OCI-M2 (cell line): Measurements from ENCODE around the gene SLC4A8.
A peak's percentile ranks its signal among the peaks of the same experiment; 100 is the strongest.

ENCODE experiments used
- DNase-seq: peaks from one replicate; lab custom pipeline; 2025; ENCODE audit not compliant: unreplicated experiment; lab: John Stamatoyannopoulos, UW

SLC4A8 gene

DNA sequence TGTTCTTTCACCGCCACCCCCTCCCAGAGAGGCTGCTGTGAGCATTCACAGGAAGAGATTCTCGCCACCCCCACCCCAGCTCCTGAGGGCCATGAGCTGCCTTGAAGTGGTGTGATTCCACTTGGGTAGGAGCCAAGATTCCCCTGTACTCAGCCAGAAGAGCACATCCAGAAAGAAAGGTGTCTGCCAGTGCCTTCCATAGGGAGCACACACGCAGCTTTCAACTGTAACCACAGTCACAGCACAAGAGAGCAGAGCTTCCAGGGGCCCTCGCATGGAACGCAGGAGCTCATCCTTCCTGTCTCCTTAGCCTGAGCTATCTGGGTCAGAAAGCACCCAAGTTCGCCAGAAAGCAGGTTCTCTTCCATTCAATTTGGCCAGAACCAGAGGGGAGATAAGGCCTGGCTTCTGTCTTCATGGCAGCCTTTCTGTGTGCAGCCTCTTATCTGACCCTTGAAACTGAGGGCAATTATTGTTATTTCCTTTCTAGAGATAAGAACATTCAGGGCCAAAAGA, 99.8 kb downstream of the SLC4A8 start:
- peak; percentile 17 for DNase-seq

DNA sequence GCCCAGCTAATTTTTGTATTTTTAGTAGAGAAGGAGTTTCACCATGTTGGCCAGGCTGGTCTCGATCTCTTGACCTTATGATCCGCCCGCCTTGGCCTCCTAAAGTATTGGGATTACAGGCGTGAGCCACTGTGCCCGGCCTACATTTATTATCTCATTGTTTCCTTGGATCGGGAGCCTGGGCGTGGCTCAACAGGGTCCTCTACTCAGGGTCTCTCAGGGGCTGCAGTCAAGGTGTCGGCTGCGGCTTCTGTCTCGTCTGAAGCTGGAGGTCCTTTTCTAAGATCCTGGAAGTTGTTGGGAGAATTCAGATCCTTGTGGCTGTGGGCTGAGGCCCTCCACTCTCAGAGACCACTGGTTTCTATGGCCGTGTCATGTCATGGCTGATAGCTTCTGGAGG, 100.9 kb downstream of the SLC4A8 start:
- no peak for DNase-seq

DNA sequence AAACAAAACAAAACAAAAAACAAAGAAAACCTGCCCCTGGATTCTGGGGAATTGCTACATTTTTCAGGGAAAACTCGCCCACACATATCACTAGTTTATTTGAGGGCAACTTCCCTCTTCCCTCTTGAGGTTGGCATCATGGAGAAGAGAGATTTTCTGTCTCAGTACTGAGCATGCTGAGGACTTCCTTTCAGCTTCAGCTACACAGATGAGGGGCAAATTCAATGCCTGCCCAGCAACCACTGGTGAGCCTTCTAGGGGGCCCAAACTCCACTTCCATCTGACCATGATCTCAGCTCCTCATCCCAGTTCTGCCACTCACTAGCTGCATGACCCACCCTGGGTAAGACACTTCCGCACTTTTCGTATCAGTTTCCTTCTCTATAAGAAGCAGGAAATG, 103.3 kb downstream of the SLC4A8 start:
- DNase-seq: no peak

DNA sequence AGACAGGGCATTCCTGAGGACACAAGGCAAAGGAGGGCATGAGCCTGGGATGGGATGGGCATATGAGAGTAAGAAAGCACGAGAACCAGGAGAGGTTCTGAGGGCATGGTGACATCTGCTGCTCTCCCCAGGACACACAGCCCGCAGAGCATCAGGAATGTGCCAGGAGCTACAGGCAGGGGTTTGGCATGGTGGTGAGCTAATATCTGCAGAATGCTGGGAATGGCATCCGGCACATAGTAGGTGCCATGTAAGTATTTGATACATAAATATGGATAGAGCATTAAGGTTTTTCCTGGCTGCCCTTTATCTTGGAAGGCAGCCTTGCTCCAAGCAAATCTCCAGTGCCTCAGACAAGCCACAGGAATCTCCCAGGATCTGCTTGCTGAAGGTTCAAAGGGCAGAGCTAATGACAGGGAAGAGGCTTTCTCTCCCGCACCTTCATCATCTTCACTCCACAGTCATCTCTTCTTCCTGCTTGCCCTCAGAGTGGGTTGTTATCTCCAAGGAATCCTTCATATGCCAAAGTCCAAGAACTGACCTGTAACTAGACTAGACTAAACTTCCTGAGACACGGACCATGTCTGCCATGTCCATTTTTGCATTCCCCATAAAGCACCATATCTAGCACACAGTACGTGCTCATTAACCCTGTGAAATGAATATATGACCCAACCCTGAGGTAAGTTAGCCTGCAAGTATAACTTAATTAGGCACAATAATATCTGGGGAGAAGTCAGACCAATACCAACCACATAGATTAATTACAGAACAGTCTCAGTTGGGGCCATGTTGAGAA, 104.4 kb downstream of the SLC4A8 start:
- DNase-seq: no peak

DNA sequence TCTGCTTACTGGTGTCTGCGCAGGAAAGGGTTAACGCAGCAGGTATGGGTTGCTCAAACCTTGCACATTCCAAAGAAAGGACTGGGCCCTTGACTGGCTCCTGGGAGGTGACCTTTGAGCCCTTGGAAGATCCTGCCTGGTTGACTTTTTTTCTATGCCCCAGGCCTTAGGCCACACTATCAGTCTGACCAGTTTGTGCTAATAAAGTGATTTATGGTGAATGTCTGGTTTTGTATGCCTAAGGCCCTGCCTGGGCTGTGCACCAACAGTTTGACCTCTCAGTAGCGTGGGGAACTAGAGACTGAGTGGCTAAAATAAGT, 105.0 kb downstream of the SLC4A8 start:
- DNase-seq: no peak

DNA sequence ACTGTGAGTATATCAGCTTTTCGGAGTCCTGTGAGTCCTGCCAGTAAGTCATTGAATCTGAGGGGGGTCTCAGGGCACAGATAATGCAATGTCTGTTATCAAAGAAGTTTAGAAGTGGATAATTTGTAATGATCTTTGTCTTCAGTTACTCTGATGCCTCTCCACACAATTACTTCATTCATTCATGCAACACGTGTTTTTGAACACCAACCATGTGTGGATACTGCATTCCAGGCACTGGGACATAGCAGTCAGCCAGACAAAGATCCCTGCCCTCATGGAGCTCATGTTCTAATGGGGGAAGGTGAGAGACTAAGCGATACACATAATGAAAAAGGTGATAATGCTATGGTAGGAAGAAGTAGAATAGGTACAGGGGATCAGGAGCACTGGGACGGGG, 105.6 kb downstream of the SLC4A8 start:
- no peak for DNase-seq

DNA sequence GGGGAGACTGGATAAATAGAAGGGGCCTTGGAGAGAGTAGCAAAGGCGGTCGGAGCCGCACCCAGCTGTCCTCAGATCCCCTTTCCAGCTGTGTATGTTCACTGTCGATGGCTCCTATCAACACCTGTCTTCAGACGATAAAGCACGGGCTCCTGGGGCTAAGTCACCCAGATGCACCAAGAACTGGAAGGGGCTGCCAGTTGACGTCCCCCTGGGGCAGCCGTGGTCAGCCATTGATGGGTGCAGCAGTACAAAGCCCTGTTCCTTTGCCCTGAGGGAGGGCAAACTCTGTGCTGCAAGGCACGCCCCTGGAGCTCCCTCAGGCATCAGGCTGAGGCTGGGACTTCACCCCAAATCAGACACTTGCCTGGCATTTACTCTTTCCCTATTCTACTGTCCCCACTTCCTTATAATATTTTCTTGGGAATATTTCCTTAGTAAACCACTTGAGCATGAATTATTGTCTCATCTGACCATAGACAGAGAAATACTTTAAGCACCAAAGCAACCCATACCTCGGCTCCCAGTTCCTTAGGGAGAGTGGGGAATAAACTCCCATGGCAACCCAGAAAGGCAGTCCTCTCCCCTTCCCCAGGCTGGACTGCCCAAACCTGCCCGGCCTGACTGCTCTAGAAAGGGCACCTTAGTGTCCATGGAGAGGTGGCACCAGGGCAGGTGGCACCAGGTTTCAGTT, 106.8 kb downstream of the SLC4A8 start:
- DNase-seq: no peak

DNA sequence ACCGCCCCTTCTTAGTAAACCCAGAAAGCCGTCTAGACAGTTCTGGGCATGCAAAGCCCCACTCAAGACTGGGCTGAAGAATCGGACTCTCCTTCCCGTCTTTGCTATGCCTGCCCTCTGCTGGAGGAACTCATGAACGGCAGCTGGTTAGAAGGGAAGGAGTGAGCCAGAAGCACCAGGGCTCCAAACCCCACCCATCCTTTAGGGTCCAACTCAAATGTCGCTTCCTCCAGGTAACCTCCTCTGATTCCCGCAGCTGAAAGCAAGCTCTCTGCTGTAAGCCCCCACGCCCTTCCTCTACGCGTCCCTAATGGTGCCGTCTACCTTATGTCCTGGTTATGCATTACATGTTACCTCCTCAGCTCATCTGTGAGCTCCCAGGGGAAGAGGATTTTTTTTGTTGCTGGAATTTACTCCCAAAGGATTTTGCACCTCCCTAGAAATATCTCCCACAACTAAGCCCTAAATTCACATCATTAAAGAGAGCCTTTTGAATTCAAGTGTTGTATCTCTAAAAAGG, 107.4 kb downstream of the SLC4A8 start:
- DNase-seq: peak; percentile 7

DNA sequence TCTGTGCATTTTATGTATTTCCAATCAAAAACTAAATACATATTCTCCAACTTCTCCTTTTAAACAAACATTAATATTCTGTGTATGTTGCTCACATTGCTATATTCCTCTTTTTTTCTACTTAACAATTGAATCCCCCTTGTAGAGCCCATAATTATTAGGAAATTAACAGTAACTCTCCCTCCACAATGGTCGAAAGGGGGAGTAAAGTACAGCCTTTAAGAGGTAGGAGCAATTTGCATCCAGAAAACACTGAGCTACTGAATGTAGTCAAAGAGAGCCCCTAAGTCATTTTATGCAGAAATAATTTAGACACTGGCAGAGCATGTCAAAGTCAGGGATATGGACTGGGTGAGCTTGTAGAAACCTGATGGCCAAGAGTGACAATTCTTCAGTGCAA, 109.2 kb downstream of the SLC4A8 start:
- DNase-seq: no peak

DNA sequence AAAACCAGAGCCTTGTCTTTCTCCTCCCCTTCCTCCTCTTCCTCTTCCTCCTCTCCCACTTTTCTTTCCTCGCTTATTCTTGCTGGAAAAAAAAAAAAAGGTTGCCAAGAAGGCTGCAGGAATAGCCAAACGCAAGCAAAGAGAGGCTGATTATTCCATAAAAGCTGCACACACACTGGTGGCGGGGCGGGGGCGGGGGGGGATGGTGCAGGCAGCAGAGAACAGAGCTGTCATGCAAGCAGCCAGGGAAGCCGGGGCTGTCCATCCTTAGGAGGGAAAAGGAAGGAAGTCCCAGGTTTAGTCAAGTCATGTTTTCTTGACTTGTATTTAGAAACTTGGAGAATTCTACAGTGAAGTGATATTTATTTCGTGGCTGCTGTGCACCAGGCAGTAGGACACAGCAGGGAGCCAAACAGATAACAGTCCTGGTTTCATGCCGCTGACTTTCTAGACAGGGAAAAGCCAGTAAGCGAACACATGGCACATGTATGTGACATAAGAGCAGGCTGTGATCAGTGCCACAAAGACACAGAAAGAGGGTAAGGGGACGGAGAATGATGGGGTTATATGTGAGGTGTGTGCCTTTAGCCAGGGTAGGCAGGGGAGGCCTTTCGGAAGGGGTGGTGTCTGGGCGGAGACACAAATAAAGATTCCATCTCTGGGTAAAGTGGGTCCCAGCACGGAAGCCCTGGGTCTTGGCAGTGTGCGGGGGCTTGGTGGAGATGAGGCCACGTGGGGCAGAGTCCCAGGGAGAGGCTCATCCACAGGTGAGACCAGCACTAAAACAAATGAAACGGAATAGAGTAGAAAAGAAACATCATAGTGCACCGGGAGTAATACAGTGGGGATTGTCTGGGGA, 109.8 kb downstream of the SLC4A8 start:
- no peak for DNase-seq

DNA sequence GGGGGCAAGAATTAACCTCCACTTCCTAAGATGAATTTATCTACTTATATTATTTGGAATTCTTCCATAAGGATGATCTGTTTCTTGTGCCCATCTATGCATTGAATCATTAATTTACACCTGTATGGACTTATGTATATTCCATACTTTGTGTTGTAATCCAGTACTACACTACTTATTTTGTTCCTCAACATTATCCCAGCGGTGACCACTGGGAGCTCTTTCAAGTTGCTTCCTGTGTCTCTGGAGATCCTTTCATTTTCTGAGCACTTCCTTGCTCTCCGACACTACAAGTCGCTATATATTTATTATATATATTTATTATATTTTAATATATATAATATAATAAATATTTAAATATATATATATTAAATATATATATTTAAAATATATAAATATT, 111.5 kb downstream of the SLC4A8 start:
- no peak for DNase-seq

DNA sequence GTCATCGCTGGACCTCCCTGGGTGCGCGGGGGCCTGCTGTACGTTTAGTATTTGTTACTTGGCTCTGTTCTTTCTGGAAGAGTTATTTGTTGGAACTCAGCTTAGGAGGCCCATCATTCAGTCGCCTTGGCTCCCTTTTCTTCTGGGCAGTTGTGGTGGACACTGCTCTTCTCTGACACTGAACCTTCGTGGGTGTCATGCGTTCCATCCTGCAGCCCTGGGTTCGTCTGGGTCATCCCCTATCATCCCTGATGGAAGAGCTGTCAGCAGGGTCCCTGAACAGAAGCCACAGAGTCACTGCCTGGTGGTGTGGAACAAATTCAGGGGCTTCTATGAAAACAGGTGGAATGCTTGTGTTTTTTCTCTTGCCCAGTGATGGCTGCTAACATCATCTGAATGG, 113.5 kb downstream of the SLC4A8 start:
- DNase-seq: no peak

DNA sequence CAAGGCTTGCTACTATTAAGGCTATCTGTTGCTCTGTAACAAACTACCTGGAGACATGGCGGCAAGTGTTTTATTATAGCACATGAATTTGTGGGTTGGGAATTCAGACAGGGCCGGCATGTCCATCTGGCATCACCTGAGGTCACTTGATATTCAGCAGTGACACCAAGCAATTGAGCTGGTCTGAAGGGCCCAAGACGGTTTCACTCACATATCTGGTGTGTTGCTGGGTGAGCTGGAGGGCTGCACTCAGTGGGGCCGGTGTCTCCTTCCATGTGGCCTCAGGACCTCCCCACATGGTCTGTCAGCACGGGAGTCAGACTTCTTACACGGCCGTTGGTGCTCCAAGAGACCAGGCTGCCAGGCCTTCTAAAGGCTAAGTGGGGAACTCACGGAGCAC, 114.0 kb downstream of the SLC4A8 start:
- DNase-seq: no peak

DNA sequence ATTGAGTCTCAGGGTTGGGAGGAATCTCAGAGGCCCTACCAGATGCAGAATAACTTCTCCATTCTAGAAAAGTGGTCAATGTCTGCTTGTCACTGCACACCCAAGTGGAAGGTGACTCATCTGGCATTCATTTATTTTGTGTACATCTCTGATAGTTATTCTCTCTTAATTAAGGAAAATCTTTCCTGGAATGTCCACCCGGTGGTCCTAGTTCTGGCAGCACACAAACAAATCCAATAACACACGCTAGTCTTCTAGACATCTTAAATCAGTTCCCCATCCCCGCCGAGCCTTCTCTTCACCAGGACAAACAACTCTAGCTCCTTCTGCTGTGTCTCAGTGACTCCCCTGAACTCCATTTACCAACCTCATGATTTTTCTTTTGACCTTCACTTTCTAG, 116.4 kb downstream of the SLC4A8 start:
- DNase-seq: no peak

DNA sequence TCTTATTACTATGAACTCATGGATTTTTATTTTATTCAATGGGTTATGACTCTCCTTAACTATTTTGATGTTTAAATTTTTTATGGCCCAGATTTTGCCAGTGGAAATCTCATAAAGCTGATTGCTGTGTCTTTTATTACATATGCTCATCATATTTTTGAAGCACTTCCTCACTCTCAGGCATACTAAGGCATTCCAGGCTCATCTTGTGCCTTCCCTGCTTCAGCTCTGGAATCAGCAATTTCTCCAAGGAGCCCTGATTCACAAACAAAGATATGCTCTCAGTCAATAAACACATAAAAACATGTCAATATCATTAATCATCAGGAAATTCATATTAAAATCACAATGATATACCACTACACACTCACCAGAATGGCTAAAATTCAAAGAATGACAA, 121.5 kb downstream of the SLC4A8 start:
- DNase-seq: no peak

DNA sequence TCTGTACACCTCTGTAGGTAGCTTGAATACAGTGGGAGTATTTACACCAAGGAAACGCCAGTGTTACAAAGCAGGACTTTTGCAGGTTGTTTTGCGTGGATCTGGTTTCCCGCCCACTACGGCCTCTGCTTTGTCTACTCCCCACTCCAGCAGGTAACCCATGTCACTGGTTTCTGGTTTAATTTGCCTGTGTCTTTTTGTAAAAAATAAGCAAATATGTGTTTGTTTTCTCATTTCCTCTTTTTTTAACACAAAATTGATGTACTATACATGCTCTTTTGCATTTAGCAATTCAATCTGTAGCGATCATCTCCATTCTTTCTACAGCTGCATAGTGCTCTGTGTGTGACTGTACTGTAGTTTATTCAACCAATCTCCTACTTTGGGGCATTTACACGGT, 123.0 kb downstream of the SLC4A8 start:
- no peak for DNase-seq

DNA sequence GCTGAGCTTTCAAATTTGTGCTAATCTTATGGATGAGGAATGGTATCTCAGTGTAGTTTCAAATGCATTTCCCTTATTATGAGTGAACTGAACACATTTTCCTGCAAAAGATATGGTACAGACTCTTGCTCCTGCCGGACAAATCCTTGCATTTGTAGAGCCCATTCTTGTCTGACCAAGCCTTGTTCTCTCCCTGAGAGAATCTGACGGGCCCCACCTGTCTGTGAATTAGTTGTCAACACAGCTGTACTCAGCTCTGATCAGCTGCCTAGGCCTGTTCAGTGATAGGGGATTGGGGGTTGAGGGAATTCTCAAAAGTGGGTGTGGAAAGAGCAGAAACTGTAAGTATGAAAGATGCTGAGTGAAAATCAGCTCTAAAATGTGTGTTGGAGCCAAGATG, 123.6 kb downstream of the SLC4A8 start:
- no peak for DNase-seq

DNA sequence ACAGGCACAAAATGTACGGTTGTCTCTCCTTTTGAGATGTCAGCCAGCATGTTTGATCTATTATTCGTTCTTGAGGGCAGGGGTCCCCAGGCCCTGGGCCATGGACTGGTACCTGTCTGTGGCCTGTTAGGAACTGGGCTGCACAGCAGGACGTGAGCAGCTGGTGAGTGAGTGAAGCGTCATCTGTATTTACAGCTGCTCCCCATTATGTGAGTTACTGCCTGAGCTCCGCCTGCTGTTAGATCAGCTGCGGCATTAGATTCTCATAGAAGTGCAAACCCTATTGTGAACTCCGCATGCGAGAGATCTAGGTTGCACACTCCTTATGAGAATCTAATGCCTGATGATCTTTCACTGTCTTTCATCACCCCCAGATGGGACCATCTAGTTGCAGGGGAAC, 125.0 kb downstream of the SLC4A8 start:
- no peak for DNase-seq
